Stimulated activated naive CD4-positive, alpha-beta T cell treated with Interleukin-2 at 50 U/mL for 16 hours (primary cell): ENCODE data around the gene GAL3ST1.
A peak's percentile ranks its signal among the peaks of the same experiment; 100 is the strongest.
"Not testable (repeated sequence)": the region's sequence is repeated elsewhere in the genome, so short reads cannot be mapped to it uniquely, and the experiment has no call there.

Source experiments
- DNase-seq: peaks from one replicate; lab custom pipeline; 2025; lab: John Stamatoyannopoulos, UW

Gene GAL3ST1

DNA sequence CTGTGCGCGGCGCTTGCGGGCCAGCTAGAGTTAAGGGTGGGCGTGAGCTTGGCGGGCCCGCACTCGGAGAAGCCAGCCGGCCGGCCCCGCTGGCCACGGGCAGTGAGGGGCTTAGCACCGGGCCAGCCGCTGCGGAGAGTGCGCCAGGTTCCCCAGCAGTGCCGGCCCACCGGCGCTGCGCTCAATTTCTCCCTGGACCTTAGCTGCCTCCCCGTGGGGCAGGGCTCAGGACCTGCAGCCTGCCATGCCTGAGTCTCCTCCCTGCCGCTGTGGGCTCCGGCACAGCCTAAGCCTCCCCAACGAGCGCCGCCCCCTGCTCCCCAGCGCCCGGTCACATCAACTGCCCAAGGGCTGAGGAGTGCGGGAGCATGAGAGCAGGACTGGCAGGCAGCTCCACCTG, 22.4 kb upstream of the GAL3ST1 start:
- no peak for DNase-seq

DNA sequence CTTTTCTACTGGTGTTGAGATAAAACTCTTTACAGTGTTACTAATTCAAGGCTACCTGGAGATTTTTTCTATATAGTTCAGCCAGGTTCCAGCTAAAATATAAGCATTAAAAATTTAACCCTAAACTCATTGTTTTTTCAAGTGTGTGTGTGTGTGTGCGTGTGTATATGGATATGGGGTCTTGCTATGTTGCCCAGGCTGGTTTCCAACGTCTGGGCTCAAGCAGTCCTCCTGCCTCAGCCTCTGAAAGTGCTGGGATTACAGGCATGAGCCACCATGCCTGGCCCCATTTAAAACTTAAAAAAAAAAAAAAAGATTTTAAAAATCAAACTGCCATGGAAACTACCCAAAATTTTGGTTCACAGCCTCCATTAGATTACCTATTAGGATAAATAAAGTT, 21.7 kb upstream of the GAL3ST1 start:
- DNase-seq, result no peak

DNA sequence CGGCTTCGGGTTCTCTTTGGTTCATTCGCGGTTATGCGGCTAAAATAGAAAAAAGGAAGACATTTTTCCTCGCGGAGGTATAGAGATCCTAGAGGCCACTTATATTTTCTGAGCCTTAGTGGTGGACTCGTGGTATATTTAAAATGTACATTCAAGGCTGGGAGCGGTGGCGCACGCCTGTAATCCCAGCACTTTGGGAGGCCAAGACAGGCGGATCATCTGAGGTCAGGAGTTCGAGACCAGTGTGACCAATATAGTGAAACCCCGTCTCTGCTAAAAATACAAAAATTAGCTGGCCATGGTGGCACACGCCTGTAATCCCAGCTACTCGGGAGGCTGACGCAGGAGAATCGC, 17.9 kb upstream of the GAL3ST1 start:
- not testable (repeated sequence) for DNase-seq

DNA sequence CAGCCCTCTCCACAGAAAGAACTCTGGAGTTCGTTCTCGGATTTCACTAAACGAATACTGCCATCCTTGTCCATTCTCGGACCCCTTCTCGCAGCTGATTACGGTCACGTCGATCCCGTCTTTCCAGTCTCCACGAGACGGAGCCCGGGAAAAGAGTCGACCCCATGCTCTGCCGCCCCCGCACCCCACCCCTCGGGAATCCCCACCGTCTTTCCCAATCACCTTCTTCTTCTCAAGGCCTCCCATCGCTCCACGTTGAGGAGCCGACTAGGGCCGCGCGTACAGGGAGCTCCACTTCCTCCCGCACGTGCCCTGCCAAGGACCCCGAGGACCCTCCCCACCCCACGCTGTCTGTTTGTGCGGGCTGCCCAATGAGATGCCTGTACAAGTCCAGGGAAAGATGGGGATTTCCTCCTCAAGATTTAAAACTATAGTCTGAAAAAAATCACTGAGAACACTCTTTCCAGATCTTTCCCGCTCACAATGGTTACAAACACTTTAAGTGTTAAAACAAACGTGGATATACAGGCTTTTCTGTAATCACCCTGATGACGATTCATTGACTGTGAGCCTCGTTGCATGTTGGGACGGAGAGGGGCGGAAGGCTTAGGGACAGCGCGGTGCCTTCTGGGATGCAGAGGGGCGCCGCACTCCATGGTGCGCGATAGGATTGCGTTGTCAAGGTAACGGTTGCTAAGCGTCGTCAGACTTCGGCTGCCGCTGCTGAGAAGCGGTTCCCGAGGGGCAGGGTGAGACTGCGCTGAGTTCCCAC, 17.3 kb upstream of the GAL3ST1 start, which contains the start of gene PES1:
PES1 (minus strand) TSS at position 323 of the 772 bp plus-strand sequence; CDS start at position 246, 77 bp downstream.
- peak; percentile 92 for DNase-seq

DNA sequence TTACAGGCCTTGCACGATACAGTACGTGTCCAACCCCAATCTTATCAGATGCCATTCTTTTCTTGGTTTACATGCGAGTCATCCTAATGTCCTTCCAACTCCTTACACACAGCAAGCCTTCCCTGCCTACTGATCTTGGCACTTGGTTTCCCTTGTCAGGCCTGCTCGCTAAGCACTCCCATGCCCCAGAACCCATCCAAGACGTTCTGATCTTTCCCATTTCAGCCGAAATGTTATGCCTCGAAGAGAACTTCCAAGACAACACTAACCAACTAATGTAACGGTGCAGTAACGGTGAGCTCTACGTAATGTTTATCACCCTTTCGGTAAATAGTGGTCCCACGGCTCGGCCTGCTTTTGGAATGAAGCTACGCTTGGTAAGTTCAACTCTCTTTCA, 16.7 kb upstream of the GAL3ST1 start:
- no peak for DNase-seq

DNA sequence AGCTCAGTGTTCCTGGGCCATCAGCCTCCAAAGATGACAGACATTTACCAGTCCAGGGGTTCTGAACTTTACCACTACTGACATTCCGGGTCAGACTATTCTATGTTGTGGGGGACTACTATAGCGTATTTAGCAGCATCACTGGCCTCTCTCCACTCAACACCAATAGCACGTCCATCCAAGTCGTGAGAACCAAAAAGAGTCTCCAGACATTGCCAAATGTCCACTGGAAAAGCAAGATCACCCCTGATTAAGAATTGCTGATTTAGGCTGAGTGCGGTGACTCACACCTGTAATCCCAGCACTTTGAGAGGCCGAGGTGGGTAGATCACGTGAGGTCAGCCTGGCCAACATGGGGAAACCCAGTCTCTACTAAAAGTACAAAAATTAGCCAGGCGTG, 11.9 kb upstream of the GAL3ST1 start:
- DNase-seq, result no peak

DNA sequence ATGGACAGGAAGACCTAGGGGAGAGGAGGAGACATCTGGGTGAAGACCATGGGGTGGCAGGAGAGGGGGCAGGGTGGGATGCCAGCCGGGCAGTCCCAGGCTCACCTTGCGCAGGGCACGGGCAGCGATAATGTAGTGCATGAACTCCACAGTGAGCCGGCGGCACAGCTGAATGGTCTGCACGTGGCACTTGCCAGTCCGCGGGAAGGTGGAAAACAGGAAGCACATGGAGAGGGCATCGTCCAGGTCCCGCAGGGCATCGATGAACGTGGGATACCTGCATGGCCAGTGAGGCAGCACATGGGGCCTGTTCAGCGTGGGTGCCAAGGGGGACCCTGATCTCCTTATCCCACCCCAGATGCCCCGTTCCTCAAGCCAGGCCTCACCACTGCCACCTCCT, 10.0 kb upstream of the GAL3ST1 start:
- no peak for DNase-seq

DNA sequence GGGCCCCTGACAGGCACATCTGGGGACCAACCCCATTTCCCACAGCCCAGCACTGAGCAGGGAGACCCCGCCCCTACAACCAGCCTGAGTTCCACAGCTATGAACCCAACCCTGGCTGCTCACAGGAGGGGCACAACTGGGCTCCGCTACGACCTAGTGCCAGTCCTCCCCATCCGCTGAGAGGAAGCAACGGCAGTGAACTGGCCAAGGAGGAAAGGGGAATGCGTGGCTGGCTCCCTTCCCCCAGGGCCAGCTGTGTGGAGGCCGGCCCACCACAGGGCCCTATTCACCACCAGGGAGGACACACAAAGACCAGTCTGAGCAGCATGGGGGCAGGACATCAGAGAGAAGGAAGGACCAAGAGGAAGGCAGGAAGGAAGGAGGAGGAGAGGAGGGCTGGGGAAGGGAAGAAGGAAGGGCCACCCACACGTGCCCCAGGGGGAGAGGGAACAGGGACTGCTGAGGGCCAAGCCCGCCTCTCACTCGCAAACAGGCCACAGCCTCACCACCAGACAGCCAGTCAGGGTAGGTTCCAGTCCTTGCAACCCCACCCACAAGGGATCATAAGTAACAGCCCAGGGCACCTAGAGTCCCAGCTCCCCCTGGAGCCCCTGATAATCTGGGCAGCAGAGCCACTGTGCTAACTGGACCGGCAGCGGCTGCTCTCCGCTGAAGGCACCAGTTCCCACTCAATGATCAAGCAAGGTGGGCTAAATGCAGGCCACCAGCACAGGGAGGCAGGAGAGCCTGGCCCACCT, 8.5 kb upstream of the GAL3ST1 start:
- DNase-seq, result no peak

DNA sequence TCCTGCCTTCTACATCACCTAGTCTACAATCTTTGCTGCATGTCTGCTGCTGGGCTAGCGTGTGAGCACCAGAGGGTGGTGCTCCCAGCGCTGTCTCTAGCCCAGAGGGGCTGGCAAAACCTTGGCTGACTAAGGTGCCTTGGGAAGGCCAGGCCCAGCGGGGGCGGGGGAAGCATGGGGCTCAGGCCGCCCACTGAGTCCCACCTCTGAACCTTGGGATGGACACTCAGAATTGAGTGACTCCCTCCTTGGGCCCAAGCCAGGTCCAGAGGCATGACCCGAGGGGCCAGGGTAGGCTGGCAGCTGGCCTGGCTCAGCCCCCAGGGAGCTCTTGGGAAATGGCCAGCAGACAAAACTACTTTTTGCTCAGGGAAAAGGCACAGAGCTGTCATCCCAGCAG, 7.6 kb upstream of the GAL3ST1 start:
- DNase-seq, result no peak

DNA sequence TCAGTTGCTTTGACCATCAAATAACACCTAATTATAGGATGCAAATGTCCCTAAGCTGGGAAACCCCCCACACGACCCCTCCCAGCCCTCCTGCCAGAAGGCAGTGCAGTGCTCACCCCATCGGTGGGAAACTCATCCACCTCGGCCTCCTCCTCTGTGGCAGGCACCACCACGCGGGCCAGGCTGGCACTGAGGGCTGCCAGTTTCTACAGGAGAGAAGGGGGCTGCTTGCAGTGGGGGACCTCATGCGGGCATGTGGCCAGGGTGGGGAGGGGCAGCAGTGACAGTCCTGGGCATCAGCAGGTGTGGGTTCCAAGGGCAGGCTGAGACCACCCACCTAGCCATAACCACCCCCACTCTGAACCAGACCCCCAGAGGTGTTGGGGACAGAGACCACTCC, 6.4 kb upstream of the GAL3ST1 start:
- DNase-seq, result no peak

DNA sequence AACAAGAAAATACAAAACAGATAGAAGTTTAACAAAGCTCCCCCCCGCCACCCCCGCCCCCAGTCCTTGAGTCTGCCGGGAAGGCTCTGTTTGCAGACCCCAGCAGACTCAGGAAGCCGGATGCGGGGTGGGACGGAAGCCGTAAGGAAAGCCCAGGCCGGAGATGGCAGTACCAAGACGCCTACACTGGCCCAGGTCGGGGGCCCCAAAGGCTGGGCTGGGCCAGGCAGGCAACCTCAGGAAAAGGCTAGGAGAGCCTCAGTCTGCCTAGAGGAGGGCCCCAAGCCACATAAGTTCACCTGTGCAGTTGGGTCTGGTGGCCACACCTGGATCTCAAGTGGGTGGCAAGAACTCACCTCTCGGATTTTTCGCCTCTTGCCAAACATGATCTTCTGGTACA, 4.0 kb upstream of the GAL3ST1 start:
- DNase-seq, result no peak

DNA sequence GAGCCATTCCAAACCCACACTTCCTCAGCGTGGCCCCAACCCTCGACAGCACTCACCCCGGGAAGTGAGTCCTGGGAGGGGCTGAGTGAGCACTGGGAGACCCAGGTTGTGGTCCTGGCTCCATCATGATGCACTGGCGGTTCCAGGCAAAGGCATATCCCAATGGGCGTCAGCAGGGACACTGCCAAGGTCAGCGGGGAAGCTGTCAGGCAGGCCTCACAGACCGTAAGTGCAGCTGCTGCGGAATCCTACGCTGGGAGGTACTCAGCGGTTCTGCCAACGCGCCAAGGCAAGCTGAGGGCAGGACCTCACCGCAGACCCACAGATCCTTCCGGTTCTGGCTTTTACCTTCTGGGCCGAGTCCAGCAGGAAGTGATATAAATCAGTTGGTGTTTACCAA, 1.4 kb upstream of the GAL3ST1 start:
- DNase-seq, result no peak

DNA sequence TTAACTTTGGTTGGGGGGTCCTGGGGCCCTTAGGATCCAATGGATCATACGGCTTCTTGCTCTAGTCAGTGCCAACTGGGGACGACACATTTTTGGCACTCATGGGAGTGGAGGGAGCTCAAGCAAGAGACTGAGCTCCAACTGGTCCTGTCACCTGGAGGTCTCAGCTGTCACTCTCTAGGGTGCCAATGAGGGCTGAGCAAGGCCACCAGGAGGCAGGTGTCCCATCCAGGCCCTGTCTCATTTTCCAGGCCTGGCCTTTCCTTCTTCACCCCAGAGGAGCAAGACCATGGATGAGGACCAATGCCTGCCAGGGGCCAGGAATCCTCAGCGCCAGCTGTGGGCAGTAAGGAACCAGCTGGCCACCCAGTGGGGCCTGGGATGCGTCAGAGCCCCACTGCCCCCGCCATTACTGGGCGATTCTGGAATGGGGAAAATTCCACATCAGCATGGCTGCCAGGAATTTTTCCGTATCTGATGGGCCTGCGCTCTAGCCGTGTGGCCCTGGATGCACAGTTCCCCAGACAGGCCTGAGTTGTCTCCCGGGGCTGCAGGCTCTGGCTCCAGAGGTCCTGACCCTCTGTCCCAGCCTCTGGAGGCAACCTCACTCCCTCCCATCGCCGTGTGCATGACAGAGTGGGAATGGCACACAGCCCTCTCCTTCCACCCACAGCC, 669 bp upstream of the GAL3ST1 start:
- no peak for DNase-seq

DNA sequence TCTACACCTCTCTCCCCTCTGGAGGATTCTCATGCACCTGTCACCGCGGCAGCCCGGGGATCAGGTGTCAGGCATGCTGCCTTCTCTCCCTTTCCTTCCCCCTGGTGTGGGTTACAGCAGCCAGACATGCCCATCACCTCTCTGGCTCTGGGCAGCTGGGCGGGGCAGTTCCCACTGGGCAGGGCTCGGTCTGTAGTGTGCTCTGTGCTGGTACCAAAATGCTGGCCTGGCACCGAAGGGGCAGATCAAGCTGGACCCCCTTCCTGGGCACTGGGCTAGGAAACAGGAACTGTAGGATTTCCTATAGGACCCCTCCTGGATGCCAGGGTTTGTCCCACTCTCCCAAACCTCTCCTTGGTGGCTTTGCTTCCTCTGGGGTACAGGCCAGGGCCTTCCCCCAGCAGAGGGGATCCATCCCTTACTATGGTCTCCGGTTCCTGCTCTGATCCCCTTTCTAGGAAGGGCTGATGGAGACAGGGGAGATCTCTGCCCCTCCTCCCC, 821 bp downstream of the GAL3ST1 start:
- DNase-seq, result no peak

DNA sequence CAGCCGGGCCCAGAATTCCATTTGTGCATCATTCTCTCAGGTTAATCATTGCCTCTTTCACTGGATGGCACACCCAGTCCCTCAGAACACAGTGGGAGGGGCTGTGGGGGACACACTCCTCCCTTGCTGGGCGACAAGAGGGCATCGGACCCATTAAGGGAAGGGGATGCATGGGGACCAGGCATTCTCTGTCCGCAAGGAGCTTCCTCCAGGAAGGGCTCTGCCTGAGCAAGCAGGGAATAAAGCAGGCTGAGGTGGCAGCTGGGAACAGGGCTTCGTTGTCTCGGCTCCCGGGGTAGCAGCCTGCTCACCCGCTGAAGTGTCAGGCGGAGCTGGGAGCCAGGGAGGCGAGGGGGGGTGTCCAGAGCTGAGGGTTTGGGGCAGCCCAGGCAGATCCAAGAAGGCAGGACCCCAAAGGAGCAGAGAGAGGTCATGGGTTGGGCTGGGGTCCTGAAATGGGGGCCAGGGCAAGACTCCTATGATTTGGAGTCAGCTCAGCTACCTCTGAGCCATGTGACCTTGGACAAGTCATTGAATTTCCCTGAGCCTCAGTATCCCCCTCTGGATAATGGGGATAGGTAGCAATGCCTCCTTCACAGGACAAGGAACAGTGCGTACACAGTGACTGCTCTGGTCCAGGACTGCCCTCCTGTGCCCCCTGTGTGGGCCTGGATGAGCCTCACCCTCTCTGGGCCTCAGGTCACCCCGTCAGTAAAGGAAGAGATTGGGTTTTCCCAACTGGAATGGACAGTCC, 1.4 kb downstream of the GAL3ST1 start:
- DNase-seq, result no peak

DNA sequence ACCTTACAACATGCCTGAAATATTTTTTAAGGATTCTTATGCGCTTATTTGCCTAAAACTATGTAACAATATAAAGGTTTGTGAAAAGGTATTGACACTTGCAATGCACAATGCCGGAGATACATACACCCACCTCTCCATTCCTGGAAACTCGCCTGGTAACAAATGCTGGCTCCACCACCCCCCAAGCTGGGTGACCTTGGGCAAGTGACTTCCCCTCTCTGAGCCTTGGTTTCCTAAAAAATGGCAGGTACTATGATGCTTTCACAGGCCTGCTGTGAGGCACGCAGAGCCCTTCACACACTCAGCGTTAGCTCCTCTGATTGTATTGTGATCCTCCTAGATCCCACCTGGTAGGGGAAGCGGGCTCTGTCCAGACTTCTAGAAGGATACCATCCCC, 2.3 kb downstream of the GAL3ST1 start:
- DNase-seq, result no peak

DNA sequence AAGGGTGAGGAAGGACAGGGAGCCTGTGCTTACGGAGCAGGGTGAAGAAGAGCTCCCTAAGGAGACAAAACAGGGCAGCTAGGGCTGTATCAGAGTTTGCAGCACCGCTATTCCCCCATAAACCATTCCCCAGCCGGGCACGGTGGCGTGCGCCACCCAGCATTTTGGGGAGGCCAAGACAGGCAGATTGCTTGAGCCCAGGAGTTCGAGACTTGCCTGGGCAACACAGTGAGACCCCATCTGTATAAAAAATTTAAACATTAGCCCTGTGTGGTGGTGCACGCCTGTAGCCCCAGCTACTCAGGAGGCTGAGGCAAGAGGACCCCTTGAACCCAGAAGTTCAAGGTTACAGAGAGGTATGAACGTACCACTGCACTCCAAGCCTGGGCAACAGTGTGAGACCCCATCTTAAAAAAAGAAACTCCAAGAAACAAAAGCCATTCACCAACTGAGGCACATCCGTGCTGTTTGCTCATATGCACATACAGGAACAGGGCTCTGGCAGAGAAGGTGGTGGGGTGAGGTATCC, 4.7 kb downstream of the GAL3ST1 start:
- DNase-seq, result no peak

DNA sequence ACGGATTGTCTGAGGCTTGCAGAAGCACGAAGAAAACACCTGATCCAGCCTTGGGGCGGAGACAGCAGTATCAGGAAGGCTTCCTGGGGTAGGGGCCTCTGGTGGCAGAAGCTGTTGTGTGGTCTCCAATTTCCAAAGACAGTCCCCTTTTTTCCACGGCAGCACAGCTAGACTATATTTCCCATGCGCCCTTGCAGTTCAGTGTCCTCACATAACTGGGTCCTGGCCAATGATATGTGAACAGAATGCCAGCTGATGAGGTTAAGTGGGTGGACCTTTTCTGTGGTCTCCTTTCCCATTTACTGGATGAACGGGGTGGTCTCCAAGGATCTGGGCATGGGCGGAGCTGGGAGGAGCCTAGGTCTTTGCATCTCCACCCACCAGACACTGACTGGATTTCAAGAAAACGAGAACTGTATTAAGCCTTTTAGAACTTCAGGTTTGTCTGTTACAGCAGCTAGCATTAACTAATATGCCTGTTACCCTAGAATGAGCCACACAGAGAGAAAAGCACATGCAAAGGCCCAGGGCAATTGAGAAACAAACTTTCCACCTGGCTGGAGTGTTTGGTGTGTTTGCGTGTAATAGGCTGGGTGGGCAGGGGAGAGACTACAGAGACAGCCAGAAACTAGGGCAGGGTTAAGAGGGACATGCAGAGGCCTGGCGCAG, 6.2 kb downstream of the GAL3ST1 start:
- no peak for DNase-seq

DNA sequence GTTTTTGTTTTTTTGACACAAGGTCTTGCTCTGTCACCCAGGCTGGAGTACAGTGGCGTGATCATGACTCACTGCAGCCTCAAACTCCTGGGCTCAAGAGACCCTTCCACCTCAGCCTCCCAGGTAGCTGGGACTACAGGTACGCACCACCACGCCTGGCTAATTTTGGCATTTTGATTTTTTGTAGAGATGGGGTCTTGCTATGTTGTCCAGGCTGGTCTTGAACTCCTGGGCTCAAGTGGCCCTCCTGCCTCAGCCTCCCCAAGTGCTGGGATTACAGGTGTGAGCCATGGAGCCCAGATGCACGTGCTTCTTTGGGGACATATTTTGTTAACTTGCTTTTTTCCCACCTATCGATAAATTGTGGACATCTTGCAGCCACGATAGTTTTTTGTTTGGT, 7.2 kb downstream of the GAL3ST1 start:
- not testable (repeated sequence) for DNase-seq

DNA sequence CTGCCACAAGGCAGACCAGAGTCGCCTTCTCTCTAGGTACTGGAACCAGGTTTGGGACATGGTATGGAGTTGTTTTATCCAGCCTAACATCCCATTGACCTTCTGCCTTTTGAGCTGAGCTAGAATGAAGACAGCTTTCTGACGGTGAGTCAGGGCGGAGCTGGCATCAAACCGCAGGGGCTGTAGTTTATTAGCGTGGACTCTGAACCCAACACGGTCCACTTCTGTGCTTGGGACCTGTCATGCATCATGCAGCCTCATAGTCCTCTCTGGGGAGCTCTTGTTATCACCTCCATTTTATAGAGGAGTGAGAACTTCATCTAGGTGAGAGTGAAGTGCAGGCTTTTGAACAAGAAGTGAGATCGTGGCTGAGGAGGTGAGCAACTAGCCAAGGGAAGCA, 8.3 kb downstream of the GAL3ST1 start:
- no peak for DNase-seq

DNA sequence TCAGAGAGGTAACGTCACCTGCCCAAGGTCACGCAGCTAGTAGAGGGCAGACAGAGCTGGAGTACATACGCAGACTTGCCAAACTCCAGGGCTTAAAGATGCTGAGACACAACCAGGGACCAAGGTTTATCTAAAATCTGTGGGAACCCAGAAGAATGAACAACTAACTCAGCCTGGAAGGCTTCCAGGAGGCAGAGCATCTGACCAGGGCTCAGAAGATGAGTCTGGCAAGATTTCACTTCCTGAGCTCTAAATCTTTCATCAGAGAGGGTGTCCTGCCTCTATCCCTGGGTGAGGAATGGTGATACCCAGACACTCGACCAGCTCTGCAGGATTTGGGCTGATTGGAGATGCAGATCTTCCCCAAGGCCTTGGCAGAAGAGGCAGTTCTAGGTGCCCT, 9.1 kb downstream of the GAL3ST1 start:
- DNase-seq, result no peak
